HepG2 (cell line): Measurements from ENCODE around the gene UGT1A8. TPM values are rescaled to one million over a fixed set of nuclear protein-coding genes. Genes with fewer than 3 reads are reported as not detected.

Experiments
- IRF1 ChIP-seq: sonication (generic); formaldehyde crosslinking; IDR thresholded peaks from 2 replicates; pipeline ENCODE4 v1.4.0; 2020; ENCODE audit warnings: low read depth, mild to moderate bottlenecking, missing genetic modification reagents
- NFAT5 ChIP-seq: sonication (generic); formaldehyde crosslinking; IDR thresholded peaks from 2 replicates; pipeline ENCODE4 v1.4.0; 2020; ENCODE audit warnings: missing genetic modification reagents
- RERE ChIP-seq: IDR thresholded peaks from 2 replicates; pipeline ENCODE4 v1.6.1; 2016; ENCODE audit warnings: low read depth, missing genetic modification reagents, missing compliant biosample characterization
- RORA ChIP-seq: sonication (generic); formaldehyde crosslinking; IDR thresholded peaks from 2 replicates; pipeline ENCODE4 v1.5.0; 2020; ENCODE audit warnings: mild to moderate bottlenecking, missing genetic modification reagents, moderate library complexity
- THAP8 ChIP-seq: sonication (generic); formaldehyde crosslinking; IDR thresholded peaks from 2 replicates; pipeline ENCODE4 v1.5.1; 2020; ENCODE audit warnings: missing genetic modification reagents, mild to moderate bottlenecking, borderline replicate concordance
- TRAFD1 ChIP-seq: sonication (generic); formaldehyde crosslinking; IDR thresholded peaks from 2 replicates; pipeline ENCODE4 v1.5.1; 2020; ENCODE audit warnings: missing genetic modification reagents, mild to moderate bottlenecking, borderline replicate concordance
- USF2 ChIP-seq, 2 experiments: sonication (generic) in 1 of 2; formaldehyde crosslinking in 1 of 2; IDR thresholded peaks; 2 replicates each; pipeline versions ENCODE4 v1.5.1 to v1.6.1; 2011 to 2020; ENCODE audit warnings: borderline replicate concordance in 1 of 2, low read depth in 1 of 2, low read length in 1 of 2, mild to moderate bottlenecking in 1 of 2, missing genetic modification reagents in 1 of 2, moderate library complexity in 1 of 2
- ZMAT5 ChIP-seq: sonication (generic); formaldehyde crosslinking; IDR thresholded peaks from 2 replicates; pipeline ENCODE4 v1.5.0; 2020; ENCODE audit warnings: mild to moderate bottlenecking, low read depth, missing genetic modification reagents, borderline replicate concordance
- polyA plus RNA-seq, 8 experiments: library from polyadenylated mRNA; depleted of rRNA in 3 of 8; stranded (reverse) in 7 of 8; unstranded in 1 of 8; fragments of >200 nt; fragmentation: Illumina TruSeq in 4 of 8; extraction: Trizol in 4 of 8; gene quantifications; 2 replicates each; pipeline versions ENCODE4 v1.2.1 to v1.2.3, GENCODE V29; 2011 to 2016; ENCODE audit warnings: low read depth in 4 of 8, missing spikeins in 1 of 8, mixed read lengths in 1 of 8; ENCODE audit not compliant: insufficient read depth in 1 of 8
- total RNA-seq, 5 experiments: library from RNA; depleted of rRNA; stranded (reverse); fragments of >200 nt; fragmentation: Illumina TruSeq; extraction: Trizol; gene quantifications; 2 replicates each; pipeline ENCODE4 v1.2.3, GENCODE V29; 2016; ENCODE audit warnings: low read depth in 1 of 5

Gene UGT1A8
- total and polyA plus RNA-seq, 2 of the 13 experiments (the other 11 are each of a cell fraction or from before 2014, with no cell fraction given): not detected

GRCh38 chr2:233813236-233814055 lies 196.0 kb downstream of the UGT1A8 start (continued):
- no peak for TF ChIP-seq IRF1 (CRISPR knock-in tag)
- TF ChIP-seq NFAT5 (CRISPR knock-in tag): no peak
- no peak for TF ChIP-seq USF2 (IDR thresholded peaks at IDR 0.05; ENCODE audit: low read depth, low read length)
- no peak for TF ChIP-seq USF2 (CRISPR knock-in tag; IDR thresholded peaks at IDR 0.05; ENCODE audit: borderline replicate concordance)
- TF ChIP-seq THAP8 (CRISPR knock-in tag): no peak
- no peak for TF ChIP-seq RORA (CRISPR knock-in tag)
- no peak for TF ChIP-seq RERE (CRISPR knock-in tag)
- TF ChIP-seq ZMAT5 (CRISPR knock-in tag): no peak
- no peak for TF ChIP-seq TRAFD1 (CRISPR knock-in tag)
